Measurements from ENCODE around the gene CLCN4.

GRCh38 chrX:10199212-10199611 is 42.4 kb downstream of the CLCN4 start:
- TF ChIP-seq CTCF (IDR thresholded peaks at IDR 0.05) (no peak), POLR2A (IDR thresholded peaks at IDR 0.05) (no peak)

Measured in stomach (tissue), 4 donors.